ENCODE measurements around the gene CCNY. TPM values are rescaled to one million over a fixed set of nuclear protein-coding genes. Genes with fewer than 3 reads are reported as not detected.

CCNY gene
- total RNA-seq, 3 donors from 2014 or later (not counting 1 experiment from before 2014, with no cell fraction given) = 71.0 to 87.2 (median 74.3) TPM

DNA sequence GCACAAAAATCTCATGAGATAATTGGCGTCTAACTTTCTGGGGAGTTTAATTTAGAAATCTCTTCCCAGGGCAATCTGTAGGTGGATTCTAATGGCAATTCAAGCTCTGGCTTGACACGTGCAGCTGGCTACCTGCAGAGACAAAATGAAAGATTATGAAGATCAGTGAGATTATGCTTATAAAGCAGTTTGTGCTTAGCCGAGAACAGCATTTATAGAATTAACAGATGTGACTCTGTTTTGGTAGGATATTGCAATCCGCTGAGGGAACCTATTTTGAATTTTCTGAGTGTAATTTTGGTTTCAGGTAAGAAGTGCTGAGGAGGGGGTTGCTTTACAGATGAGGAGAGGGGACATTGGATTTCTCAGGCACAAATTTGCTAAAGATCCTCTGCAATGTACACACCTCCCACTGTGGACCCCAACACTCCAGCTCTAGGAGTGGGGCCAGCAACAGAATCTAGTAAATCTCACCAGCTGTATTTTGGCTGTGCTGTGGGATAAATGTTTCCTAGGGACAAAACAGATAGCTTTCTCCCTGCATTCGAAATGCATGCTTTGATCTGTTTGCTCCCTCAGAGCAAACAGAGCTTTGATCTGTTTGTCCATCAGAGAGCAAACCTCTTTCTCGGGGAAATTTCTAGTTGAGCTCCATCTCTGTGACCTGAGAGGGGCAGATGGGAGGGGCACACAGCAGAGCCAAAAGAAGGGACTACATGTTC, 276.2 kb downstream of the CCNY start:
- WGBS (ENCODE audit: insufficient coverage) = 74% methylated on average over 6 of the region's 6 CpGs
- Mint-ChIP-seq H3K4me3 (no peak overlapping the region), H3K9me3 (no peaks in the 10 kb centered on the region), H3K27me3 (ENCODE audit: low read depth in 2 of 2) (peaks cover 9 to 34% of the 10 kb centered on the region in 2 donors), H3K4me1 (peaks cover 0 to 5% of the 10 kb centered on the region in 2 donors), H3K27ac (no peak overlapping the region), H3K36me3 (no peaks in the 10 kb centered on the region)
- H3K9me3 ChIP-seq (ENCODE audit: control insufficient read depth, insufficient read depth, low read length) = no peaks in the 10 kb centered on the region
- peaks cover 6% of the 10 kb centered on the region for H3K4me1 ChIP-seq (ENCODE audit: control insufficient read depth, insufficient read depth, low read length)
- ATAC-seq (no peak), DNase-seq (no peak)
- H3K27me3 ChIP-seq (ENCODE audit: control insufficient read depth, insufficient read depth, low read length) = peaks cover 2% of the 10 kb centered on the region
- H3K27ac ChIP-seq (ENCODE audit: low read length) = no peak overlapping the region
- no peaks in the 10 kb centered on the region for H3K36me3 ChIP-seq (ENCODE audit: control insufficient read depth, insufficient read depth, low read length)
- TF ChIP-seq, protein P1, sequence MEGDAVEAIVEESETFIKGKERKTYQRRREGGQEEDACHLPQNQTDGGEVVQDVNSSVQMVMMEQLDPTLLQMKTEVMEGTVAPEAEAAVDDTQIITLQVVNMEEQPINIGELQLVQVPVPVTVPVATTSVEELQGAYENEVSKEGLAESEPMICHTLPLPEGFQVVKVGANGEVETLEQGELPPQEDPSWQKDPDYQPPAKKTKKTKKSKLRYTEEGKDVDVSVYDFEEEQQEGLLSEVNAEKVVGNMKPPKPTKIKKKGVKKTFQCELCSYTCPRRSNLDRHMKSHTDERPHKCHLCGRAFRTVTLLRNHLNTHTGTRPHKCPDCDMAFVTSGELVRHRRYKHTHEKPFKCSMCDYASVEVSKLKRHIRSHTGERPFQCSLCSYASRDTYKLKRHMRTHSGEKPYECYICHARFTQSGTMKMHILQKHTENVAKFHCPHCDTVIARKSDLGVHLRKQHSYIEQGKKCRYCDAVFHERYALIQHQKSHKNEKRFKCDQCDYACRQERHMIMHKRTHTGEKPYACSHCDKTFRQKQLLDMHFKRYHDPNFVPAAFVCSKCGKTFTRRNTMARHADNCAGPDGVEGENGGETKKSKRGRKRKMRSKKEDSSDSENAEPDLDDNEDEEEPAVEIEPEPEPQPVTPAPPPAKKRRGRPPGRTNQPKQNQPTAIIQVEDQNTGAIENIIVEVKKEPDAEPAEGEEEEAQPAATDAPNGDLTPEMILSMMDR (IDR thresholded peaks at IDR 0.05) = no peak
- intact Hi-C loops (cut with micrococcal nuclease) = no loop called here
- no peak overlapping the region for H3K4me3 ChIP-seq (ENCODE audit: low read length)

DNA sequence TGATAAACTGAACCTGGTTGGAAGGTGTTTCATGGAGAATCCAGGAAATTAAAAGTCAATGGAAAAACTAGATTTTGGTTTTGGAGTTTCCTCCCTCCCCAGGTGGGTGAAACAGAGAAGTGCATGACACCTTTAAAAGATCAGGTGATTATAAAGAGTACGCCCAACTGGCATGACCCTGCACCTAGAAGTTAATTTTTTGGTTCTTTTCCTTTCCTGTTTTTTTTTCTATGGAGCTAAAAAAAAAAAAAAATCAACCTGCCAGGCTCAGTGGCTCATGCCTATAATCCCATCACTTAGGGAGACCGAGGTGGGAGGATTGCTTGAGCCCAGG, 276.8 kb downstream of the CCNY start:
- Histone ChIP-seq H3K27ac (ENCODE audit: low read length) (no peak overlapping the region), H3K36me3 (ENCODE audit: control insufficient read depth, insufficient read depth, low read length) (no peaks in the 10 kb centered on the region), H3K4me3 (ENCODE audit: low read length) (no peak overlapping the region), H3K9me3 (ENCODE audit: control insufficient read depth, insufficient read depth, low read length) (no peaks in the 10 kb centered on the region), H3K4me1 (ENCODE audit: control insufficient read depth, insufficient read depth, low read length) (peaks cover 2% of the 10 kb centered on the region), H3K27me3 (ENCODE audit: control insufficient read depth, insufficient read depth, low read length) (peaks cover 2% of the 10 kb centered on the region)
- Mint-ChIP-seq H3K9me3 (no peaks in the 10 kb centered on the region), H3K4me1 (no peaks in the 10 kb centered on the region), H3K4me3 (no peak overlapping the region), H3K36me3 (no peaks in the 10 kb centered on the region), H3K27me3 (ENCODE audit: low read depth in 2 of 2) (peaks cover 8 to 29% of the 10 kb centered on the region in 2 donors), H3K27ac (no peak overlapping the region)
- intact Hi-C loops (cut with micrococcal nuclease) = no loop called here
- 60% methylated on average over 2 of the region's 2 CpGs for WGBS (ENCODE audit: insufficient coverage)
- TF ChIP-seq, protein P1 (IDR thresholded peaks at IDR 0.05) = no peak
- ATAC-seq = no peak
- DNase-seq = no peak

DNA sequence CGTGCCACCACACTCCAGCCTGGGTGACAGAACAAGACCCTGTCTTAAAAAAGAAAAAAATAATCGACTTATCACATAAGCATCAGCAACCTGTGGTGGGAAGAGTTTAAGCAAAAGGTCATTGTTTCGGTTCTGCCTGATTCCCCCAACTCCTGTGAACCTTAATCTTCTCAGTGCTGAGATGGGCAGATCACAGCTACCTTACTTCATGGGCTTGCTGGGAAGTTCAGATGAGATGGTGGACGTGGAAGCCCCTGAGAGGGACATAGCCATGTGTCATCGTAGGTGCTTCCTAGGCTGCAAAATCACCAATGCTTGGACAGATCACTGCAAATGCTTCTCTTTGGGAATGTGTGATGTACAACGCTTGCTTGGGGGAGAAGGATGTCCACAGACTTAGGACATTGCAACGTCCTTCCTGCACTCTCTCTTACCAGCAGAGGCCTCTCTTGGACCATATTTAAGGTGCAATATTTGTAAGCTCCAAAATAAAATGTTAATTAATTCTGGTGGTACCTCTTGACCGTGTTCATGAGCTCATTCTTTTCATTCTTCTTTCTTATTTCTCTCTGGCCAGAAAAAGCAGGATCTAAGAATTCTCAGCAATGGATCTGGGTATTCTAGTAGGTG, 277.4 kb downstream of the CCNY start:
- Histone ChIP-seq H3K27me3 (ENCODE audit: control insufficient read depth, insufficient read depth, low read length) (peaks cover 2% of the 10 kb centered on the region), H3K4me1 (ENCODE audit: control insufficient read depth, insufficient read depth, low read length) (no peaks in the 10 kb centered on the region), H3K27ac (ENCODE audit: low read length) (no peak overlapping the region), H3K4me3 (ENCODE audit: low read length) (no peak overlapping the region), H3K36me3 (ENCODE audit: control insufficient read depth, insufficient read depth, low read length) (no peaks in the 10 kb centered on the region), H3K9me3 (ENCODE audit: control insufficient read depth, insufficient read depth, low read length) (no peaks in the 10 kb centered on the region)
- intact Hi-C loops (cut with micrococcal nuclease) = no loop called here
- H3K27me3 Mint-ChIP-seq (ENCODE audit: low read depth in 2 of 2) = peaks cover 8 to 29% of the 10 kb centered on the region in 2 donors
- DNase-seq = no peak
- TF ChIP-seq, protein P1 (IDR thresholded peaks at IDR 0.05) = no peak
- H3K4me3 Mint-ChIP-seq = no peak overlapping the region
- no peak overlapping the region for H3K27ac Mint-ChIP-seq
- no peak for ATAC-seq
- no peaks in the 10 kb centered on the region for H3K4me1 Mint-ChIP-seq
- no peaks in the 10 kb centered on the region for H3K36me3 Mint-ChIP-seq
- 66% methylated on average over 4 of the region's 8 CpGs for WGBS (ENCODE audit: insufficient coverage)
- no peaks in the 10 kb centered on the region for H3K9me3 Mint-ChIP-seq
